Dermis microvascular lymphatic vessel endothelial cell (primary cell): ENCODE results near the gene PRR7. TPM values are rescaled to one million over a fixed set of nuclear protein-coding genes. Genes with fewer than 3 reads are reported as not detected.

Source experiments
- DNase-seq, 2 donors: peaks; one replicate each; pipeline versions ENCODE4 v3.0.0 to v3.0.0-alpha.2; 2010; ENCODE audit warnings: low read depth in 2 of 2
- total RNA-seq: library from RNA; depleted of rRNA; stranded (reverse); fragments of >200 nt; gene quantifications from 2 replicates; pipeline ENCODE4 v1.2.1, GENCODE V29; 2014

Gene PRR7
- total RNA-seq, 1 donor from 2014 or later, result 2.2 TPM

GRCh38 chr5:177423671-177424070 is 22.9 kb upstream of the PRR7 start:
- DNase-seq, result no peak

DNA sequence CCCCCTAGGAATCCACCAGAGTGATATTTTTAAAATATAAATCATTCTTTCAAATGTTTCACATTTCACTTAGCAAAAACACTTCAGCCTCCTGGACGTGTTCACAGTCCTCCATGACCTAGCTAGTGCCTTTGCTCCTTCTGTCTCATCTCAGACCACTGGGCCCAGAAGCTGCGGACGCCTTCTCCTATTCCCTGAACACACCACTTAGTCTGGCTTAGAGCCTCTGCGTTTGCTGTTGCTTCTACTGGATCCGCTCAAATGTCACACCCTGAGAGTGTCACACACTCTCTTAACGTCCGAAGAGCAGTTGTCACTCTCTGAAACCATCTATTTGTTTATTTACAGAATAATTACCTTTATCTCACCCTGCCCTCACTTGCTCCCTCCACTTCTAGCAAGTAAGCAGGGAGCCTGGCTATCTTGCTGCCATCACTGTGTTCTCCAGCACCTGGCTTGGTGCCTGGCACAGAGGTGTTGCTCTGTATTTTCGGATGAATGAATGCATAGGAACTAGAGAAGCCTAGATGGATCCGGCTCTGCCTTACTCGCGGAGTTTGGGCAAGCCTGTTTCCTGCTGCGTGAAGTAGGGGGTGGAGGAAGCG is 21.3 kb upstream of the PRR7 start:
- DNase-seq, result no peak

- DNase-seq, result peak; percentile 100
These were observed 20.6 kb upstream of the PRR7 start for GRCh38 chr5:177425801-177426565.

- DNase-seq, result no peak
These were observed 19.9 kb upstream of the PRR7 start, which contains the start of gene GRK6 for GRCh38 chr5:177426566-177427210. TSS of gene GRK6 (plus strand) at chr5:177426676. CDS start at chr5:177426846, 170 bp downstream.

DNA sequence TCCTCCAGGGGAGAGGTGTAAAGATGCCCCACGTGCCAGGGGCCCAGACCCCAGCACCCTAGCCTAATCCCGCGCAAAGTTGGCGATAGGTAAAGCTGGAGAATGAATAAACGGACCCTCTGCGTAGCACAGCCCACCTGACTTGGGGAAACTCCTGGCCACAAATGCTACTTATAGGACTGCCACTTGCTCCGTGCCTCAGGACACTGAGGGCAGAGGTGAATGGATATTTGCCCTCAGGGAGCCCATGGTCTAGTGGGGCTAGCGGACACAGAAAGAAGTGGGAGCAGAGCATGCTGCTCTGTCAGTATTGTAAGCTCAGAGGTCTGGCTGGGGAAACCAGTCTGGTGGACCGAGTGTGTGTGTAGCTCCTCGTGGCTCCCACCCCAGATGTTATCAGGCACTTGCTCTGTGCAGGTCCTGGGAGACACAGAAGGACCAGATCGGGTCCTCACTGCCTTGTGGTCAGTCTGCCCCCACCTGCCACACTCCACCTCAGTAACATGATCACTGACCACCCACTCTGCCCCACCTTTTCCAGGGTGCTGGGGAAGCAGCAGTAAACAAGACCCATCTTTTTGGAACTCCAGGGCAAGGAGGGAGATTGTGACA is 19.3 kb upstream of the PRR7 start:
- DNase-seq, result no peak

- no peak for DNase-seq
These were observed 18.6 kb upstream of the PRR7 start for GRCh38 chr5:177427919-177428573.

DNA sequence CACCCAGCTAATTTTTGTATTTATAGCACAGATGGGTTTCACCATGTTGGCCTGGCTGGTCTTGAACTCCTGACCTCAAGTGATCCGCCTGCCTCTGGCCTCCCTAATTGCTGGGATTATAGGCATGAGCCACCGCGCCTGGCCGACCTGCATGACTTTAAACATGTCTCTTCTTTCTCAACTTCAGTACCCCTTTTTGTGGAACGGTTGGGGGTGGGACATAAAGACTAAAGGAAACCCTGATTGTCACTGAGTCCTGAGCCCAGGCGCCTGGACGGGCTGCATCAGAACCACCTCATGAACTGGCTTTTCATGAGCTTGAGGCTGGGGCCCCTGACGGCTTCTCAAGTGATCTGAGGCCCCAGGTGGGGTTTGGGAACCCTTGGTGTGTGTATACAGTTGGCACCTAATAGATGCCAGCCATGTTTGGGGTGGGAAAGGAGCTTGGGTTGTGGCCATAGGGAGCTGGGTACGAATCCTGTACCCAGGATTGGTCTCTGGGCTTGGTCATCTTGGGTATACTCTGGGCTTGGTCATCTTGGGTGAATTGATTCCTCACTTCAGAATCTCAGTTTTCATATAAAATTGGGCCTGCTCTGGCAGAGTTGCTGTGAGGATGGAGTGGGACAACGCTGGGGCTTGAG is 17.9 kb upstream of the PRR7 start:
- DNase-seq, result no peak

GRCh38 chr5:177429248-177430040 is 17.2 kb upstream of the PRR7 start:
- no peak for DNase-seq

DNA sequence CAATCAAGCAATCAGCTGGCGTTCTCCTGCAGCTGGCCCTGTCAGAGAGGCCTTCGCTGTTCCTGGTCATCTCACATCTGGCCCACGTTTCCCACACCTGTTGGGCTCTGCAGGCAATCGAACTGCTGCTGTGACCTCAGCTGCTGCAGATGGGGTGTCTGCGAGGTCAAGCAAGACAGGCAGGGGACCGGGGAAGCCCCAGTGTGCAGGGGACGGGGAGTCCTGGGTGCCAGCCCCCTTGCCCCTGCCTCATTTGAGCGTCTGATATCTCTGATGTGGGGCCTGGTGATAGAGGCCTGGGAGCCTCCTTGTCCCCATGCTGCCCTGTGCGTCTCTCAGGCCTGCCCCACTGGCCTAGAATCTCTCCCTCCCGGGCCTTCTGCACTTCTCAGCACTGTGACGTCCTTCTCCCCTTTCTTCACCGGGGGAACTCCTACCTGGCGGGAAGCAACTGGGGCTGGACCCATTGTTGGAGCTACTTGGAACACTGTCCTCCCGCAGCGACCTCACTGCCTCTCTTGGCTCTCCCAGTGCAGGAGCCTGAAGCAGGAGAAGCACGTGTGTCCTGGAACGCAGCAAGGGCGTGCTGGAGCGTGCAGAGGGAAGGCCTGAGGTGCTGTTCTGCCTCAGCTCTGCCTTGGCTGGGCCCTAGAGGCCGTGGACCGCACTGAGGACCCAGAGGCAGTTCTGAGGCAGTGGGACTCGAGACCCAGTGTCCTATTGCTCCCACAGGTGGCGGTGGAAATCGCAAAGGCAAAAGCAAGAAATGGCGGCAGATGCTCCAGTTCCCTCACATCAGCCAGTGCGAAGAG is 16.3 kb upstream of the PRR7 start:
- DNase-seq, result no peak

DNA sequence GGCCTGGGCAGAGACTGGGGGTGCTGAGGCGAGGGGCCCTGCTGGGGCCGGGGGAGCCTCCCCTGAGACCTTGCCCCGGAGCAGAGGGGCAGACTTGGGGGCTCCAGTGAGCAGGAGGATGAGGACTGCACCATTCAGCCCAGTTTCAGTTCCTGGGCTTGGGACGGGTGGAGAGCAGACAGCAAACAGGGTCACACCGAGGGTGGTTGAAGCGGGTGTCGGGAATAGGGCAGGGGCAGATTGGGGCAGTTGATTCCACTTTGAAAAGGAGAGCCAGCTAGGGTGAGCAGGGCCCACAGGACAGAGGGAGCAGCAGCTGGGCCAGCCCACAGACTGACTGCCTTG is 15.7 kb upstream of the PRR7 start:
- DNase-seq, result no peak

DNA sequence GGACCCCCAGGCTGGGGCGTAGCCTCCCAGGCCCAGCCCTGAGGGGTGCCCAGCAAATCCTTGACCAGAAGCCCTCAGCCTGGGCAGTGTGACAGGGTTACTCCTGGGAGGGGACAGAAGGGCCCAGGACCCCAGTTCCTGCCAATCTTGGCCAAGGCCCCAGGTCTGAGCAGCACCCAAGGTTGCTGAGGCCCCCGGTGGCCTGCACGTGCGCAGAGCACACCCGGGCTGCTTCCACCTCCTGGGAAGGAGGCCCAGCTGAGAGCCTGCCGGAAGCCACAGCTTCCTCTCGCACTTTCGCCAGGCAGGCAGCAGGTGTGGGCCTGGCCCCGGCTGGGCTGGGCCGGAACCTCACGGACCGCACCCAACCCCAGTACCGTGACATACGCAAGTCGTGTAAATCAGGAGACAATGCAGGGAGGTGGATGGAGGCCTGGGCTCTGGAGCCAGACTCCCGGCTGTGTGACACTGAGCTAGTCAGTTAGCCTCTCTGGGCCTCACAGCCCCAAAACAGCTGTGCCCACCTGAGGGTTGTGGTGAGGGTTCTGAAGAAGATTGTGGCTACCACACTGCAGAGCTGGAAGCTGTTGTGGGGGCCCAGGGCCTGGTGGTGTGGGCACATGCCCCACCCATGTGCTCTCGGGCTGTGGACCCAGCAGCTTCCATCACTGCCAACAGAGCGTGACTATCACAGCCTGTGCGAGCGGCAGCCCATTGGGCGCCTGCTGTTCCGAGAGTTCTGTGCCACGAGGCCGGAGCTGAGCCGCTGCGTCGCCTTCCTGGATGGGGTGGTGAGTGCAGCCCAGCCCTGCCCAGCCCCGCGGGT is 15.1 kb upstream of the PRR7 start:
- peak in 1 of 2 donors; percentile 18 for DNase-seq

GRCh38 chr5:177432143-177432838 is 14.3 kb upstream of the PRR7 start:
- no peak for DNase-seq

DNA sequence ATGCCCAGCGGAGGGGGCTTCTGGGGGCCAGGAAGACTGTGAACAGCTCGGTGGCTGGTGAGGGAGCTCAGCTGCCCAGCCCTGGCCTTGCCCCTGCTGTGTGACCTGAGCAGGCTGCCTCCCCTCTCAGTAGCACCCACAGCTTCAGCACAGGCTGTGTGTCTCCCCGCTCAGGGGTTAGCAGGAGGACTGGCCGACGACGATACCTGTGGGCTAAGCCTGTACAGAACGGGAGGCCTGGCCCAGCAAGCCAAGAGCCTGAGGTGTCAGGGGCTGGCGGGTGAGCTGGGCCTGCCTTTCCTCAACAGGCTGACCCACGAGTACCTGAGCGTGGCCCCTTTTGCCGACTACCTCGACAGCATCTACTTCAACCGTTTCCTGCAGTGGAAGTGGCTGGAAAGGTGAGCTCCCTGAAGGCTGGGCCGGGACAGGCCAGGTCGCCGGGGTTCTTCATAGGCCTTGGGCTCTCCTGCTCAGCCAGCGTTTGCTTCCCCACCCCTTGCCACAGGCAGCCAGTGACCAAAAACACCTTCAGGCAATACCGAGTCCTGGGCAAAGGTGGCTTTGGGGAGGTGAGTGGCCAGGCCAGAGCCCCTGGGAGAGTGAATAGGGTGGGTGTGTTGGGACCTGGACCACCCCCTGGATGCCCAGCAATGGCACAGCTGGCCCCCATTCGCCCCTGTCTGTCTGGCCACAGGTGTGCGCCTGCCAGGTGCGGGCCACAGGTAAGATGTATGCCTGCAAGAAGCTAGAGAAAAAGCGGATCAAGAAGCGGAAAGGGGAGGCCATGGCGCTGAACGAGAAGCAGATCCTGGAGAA is 13.6 kb upstream of the PRR7 start:
- no peak for DNase-seq

- no peak for DNase-seq
These were observed 12.9 kb upstream of the PRR7 start for GRCh38 chr5:177433658-177434217.

DNA sequence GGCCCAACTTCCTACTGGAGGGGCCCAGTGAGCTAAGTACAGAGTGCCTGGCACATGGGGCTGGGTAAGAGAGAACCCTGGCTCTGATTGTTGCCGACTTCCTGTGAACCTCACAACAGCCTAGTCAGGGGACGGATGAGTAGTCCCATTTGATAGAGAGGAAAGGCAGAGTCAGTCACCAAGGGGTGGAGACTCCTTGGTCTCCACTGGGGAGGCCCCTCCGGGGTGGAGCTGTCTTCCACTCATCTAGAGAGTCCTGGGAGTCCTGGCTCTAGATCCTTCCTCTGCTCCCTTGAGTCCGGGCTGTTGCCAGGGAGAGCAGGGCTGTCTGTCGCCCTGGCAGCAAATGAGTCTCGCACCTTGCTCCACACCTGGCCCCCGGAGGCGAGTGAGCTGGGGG is 12.2 kb upstream of the PRR7 start:
- peak in 1 of 2 donors; percentile 21 for DNase-seq

- no peak for DNase-seq
These were observed 11.5 kb upstream of the PRR7 start for GRCh38 chr5:177434942-177435738.
